Measurements from ENCODE around the gene ONECUT1.

DNA sequence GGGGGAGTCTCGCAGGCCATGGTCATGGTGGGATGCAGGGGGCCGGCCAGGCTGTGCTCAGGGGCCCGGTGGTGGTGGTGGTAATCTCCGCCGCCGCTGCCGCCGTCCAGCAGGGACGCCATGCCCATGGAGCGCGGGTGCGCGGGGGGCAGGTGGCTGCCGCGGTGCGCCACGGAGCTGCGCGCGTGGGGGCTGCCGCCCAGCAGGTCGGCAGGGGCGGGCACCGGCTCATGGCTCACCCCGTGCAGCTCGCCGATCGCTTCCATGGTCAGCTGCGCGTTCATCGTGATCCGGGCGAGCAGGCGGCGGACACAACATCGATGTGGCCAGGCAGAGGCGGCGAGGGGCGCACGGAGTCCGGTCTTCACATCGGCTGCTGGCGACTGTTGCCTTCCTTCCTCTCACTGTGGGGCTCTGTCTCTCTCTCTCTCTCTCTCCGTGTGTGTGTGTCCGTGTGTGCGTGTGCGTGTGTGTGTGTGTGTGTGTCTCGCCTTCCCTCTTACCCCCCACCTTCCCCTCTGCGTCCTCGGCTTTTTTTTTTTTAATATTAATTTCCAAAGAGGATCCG, 451 bp downstream of the ONECUT1 start:
- TF ChIP-seq CHD1 (IDR thresholded peaks at IDR 0.05; ENCODE audit: low read depth, low read length) (no peak), POLR2A (IDR thresholded peaks at IDR 0.05; ENCODE audit: control extremely low read depth in 1 of 2, low read depth in 2 of 2, low read length in 2 of 2) (no peak), MAFK (IDR thresholded peaks at IDR 0.05; ENCODE audit: low read depth, low read length) (no peak)
